Measurements from ENCODE around the gene TCN1. TPM values are rescaled to one million over a fixed set of nuclear protein-coding genes. Genes with fewer than 3 reads are reported as not detected.

Gene TCN1
- total RNA-seq, result not detected in 2 replicates

GRCh38 chr11:59866397-59866796, at the start of gene TCN1:
Gene TCN1 (minus strand): TSS chr11:59866487. CDS start chr11:59866470, 17 bp downstream.

GRCh38 chr11:59878575-59878974, 12.3 kb upstream of the TCN1 start, which contains the start of gene OOSP3:
Gene OOSP3 (plus strand): TSS chr11:59878782. CDS start chr11:59878809, 27 bp downstream.

GRCh38 chr11:59845399-59845798, 20.9 kb downstream of the TCN1 start, which contains the start of gene CBLIF:
Gene CBLIF (minus strand): TSS chr11:59845499. CDS start chr11:59845453, 46 bp downstream.

GRCh38 chr11:59810189-59810910, 55.9 kb downstream of the TCN1 start, which contains the start of gene MRPL16:
Gene MRPL16 (minus strand): TSS chr11:59810778. CDS start chr11:59810658, 120 bp downstream.

Other genes starting within 250 kb of the TCN1 start
- gene PATL1, start 197.4 kb downstream of the TCN1 start, total RNA-seq, result 12.4 and 19.6 TPM in 2 replicates
- gene OR10V1, start 152.6 kb downstream of the TCN1 start, total RNA-seq, result not detected in 2 replicates
- gene STX3, start 111.1 kb downstream of the TCN1 start, total RNA-seq, result 16.8 and 19.2 TPM in 2 replicates
- 36.6 and 40.2 TPM in 2 replicates for gene MRPL16, start 55.7 kb downstream of the TCN1 start, total RNA-seq
- not detected in 2 replicates for gene CBLIF, start 21.0 kb downstream of the TCN1 start, total RNA-seq
- not detected in 2 replicates for gene OOSP3, start 12.3 kb upstream of the TCN1 start, total RNA-seq
- not detected in 2 replicates for gene OOSP1, start 71.9 kb upstream of the TCN1 start, total RNA-seq
- not detected in 2 replicates for gene OOSP4A, start 97.5 kb upstream of the TCN1 start, total RNA-seq
- not detected in 2 replicates for gene OOSP4B, start 150.7 kb upstream of the TCN1 start, total RNA-seq
- gene OOSP2, start 173.9 kb upstream of the TCN1 start, total RNA-seq, result not detected in 2 replicates
- gene MS4A3, start 190.2 kb upstream of the TCN1 start, total RNA-seq, result not detected in 2 replicates
- not detected in 2 replicates for gene MS4A2, start 222.2 kb upstream of the TCN1 start, total RNA-seq